Fibroblast of the conjunctiva (primary cell): Measurements from ENCODE around the gene GRSF1.
"Not testable (repeated sequence)": the region's sequence is repeated elsewhere in the genome, so short reads cannot be mapped to it uniquely, and the experiment has no call there.

Source experiments
- DNase-seq: peaks from one replicate; pipeline ENCODE4 v3.0.0-alpha.2; 2010; ENCODE audit warnings: low read depth

Gene GRSF1

DNA sequence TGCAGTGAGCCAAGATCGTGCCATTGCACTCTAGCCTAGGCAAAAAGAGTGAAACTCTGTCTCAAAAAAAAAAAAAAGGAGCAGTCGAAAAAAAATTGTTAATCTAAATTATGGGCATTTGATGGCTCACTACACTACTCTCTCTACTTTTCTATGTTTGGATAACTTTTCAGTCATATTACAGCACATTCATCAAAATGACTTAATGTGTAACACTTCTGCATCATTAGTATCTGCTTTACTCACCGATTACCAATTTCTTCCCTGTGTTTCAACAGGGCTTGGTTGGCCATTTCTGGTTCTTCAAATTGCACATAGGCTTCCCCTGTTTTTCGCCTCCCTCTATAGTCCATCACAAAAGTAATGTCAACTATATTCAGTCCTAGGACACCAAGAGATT, 8.4 kb downstream of the GRSF1 start:
- no peak for DNase-seq

DNA sequence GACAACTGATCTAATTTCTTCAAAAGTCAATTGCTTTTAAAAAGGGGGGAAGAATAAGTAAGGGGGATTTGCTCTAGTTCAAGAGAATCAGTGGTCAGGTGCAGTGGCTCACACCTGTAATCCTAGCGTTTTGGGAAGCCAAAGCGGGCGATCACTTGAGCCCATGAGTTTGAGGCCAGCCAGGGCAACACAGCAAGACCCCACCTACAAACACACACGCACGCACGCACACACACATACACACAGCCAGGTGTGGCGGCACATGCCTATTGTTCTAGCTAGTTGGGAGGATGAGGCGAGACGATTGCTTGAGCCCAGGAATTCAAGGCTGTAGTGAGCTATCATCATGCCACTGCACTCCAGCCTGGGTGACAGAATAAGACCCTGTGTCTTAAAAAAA, 9.6 kb downstream of the GRSF1 start:
- no peak for DNase-seq

DNA sequence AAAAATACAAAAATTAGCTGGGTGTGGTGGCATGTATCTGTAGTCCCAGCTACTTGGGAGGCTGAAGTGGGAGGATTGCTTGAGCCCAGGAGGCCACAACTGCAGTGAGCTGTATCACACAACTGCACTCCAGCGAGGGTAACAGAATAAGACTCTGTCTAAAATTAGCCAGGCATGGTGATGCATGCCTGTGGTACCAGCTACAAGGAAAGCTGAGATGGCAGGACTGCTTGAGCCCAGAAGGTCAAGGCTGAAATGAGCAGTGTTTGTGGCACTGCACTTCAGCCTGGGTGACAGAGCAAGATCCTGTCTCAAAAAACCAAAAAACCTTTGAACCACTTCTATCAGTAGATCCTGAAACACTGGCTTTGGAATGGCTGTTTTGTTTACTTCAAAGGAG, 10.2 kb downstream of the GRSF1 start:
- no peak for DNase-seq

DNA sequence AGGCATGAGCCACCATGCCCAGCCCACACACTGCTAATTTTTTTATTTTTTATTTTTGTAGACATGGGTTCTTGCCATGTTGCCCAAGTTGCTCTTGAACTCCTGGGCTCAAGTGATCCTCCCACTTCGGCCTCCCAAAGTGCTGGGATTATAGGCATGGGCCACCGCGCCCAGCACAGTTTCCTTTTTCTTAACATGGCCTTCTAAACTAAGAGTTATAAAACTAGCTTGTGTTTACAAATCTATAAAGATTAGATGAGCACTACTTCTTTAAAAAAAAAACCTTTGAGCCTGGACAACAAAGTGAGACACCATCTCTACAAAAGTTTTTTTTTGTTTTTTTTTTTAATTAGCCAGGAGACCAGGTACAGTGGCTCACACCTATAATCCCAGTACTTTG, 10.7 kb downstream of the GRSF1 start:
- no peak for DNase-seq

DNA sequence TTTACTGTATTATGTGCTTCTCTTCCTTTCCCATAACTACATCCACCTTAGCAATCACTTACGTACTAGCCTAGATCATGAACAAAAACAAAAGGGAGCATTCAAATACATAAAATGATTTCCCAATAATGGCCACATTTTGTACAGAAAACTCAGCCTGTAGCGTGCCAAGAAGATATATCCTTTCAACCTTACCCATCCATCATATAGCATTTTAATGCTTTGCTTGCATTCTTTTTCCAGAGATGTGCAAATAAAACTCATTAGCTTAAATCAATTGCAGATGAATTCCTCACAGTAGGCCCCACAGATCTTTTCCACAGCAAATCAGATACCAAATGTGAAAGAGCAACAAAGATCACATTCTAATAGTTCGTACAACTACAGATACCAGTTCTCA, 20.8 kb downstream of the GRSF1 start:
- DNase-seq: no peak

DNA sequence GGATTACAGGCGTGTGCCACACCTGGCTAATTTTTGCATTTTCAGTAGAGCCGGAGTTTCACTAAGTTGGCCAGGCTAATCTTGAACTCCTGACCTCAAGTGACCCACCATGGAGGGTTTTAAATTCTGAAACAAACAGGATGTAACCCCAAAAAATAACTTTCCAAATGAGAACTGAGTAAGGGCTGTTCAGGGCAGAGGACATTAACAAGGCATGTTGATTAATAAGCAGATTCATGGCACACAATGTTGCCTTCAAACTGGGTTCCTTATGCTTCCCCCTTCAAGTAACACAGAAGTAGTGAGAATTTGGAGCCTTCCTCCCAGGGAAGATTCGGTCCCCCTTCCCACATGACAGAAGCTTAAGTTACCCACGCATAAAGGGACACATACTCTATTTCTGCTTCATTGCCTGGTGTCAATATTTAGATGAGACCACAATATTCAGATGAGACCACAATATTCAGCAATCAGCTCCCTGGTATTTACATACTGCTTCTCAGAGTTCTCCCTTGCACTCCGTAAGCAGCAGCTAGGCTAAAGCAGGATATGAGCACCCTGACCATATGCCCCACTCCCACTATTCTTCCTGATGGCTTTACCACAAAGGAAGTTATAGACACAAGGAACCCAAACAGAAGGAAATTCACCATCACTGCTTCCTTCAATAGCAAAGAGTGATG, 21.4 kb downstream of the GRSF1 start:
- DNase-seq: no peak

DNA sequence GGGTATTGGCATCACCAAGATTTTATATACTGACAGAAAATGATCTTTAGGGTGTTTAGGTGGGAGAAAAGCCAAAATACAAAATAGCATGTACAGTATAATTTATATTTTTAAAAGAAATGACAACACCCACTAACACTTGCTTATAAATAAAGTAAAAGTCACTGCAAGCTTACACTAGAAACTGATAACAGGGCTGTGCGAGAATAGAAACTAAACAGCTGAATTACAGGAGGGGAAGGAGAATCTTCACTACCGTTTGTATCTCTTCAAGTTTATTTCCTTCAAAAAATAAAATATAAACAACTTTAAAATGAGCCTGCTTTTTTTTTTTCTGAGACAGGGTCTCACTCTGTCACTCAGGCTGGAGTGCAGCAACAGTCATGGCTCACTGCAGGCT, 22.8 kb downstream of the GRSF1 start:
- DNase-seq: no peak

DNA sequence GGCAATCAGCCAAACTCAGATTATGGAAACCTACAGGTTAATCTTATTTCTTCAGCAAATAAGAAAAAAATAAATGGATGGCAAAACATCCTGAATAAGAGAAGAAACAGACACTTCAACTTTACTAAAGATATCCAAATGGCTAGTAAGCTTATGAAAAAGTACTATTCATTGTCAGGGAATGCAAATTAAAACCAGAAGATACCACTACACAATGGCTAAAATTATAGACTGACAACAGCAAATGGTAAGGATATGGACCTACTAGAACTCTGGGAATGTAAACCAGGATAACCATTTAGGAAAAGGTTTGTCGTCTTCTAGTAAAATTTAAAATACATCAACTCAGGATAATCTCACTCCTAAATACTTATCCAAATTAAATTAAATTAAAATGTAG, 24.3 kb downstream of the GRSF1 start:
- DNase-seq: no peak

DNA sequence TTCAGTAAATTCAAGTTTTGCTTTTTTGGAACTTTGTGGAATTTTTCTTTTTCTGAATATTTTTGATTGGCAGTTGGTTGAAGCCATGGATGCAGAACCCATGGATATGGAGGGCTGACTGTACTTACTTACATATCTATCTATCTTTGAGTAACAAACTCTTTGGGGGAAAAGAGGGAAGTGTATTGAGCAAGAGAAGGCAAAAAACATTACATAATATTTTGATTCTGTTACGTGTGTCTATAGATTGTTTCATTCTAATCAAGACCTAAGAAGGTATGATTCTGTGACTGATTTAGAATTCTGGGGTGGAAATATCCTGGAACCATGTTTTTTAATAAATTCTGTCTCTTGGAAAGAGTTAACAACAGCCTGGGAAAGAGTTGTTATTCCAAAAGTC, 31.5 kb downstream of the GRSF1 start:
- DNase-seq: no peak

DNA sequence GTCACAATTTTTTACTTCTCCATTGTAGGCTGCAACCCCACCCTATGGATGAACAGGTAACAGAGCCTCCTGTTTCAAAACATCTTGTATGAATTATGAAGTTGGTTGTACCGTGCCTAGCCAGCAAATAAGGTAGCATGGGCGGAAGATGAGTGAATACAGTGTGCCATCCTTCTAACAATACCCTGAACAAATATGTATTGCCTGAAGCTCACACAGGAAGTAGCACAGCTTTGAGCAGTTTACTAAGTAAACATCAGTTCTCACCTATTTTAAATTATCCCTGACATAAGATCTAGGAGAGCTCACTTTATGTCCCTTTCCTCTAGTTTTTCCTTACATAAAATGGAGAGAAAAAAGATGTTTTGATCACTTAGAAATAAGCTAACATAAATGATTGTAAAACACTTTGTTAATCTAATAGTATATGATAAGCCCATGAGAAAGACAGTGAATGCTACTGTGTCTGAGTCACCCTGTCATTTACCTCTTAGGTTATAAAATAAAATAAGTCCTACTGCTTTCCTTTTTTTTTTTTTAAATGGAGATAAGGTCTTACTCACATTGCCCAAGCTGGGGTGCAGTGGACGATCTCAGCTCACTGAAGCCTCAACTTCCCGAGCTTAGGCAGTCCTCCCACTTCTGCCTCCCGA, 36.6 kb downstream of the GRSF1 start:
- DNase-seq: no peak

DNA sequence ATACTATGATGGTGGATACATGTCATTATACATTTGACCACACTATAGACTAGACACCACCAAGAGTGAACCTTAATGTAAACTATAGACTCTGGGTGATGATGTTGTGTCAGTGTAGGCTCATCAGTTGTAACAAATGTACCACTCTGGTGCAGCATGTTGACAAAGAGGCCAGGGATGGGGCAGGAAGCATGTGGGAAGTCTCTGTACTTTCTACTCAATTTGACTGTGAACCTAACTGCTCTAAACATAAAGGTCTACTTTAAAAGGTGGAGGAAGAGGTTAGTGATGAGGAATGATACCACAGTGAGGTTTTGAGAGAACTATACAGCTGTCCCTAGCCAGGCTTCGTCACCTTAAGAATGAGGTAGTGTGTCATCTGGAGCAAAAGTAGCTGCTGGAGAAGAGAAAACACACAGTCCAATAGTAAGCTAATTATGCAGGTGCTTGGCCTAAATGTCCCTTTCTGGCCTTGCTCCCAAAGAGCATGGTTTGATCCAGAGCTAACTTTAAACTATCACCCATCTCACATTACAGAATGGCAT, 38.4 kb downstream of the GRSF1 start:
- DNase-seq: no peak

DNA sequence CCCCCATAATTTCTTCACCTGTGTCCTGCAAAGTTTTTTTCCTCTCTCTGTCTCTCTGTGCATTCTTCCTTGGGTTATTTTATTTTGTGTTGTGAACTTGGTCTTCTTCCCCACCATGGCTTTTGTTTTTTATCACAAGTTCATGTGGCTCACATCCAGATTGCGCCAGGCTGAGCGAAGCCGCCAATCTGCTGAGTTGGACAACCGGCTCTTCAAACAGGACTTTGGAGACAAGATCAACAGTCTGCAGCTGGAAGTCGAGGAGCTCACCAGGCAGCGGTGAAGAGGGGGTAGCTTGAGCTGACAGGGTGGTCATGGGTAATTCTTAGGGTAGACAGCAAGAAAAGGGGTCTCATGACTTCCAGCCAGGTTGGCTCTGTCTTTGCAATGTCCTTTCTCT, 46.1 kb downstream of the GRSF1 start:
- DNase-seq: no peak

DNA sequence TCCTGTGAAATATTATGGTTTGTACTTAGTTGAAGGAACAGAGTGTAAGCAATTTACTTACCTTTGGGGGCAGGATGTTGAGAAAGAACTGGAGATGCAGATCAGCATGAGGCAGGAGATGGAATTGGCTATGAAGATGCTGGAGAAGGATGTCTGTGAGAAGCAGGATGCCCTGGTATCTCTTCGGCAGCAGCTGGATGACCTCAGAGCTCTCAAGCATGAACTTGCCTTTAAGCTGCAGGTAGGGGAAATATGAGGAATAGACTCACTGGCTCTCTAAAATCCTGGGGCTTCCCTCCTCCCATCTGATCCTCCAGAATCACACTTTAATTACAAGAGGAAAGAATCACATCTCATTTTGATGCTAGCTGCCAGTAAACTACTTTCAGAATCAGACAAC, 51.0 kb downstream of the GRSF1 start:
- no peak for DNase-seq

DNA sequence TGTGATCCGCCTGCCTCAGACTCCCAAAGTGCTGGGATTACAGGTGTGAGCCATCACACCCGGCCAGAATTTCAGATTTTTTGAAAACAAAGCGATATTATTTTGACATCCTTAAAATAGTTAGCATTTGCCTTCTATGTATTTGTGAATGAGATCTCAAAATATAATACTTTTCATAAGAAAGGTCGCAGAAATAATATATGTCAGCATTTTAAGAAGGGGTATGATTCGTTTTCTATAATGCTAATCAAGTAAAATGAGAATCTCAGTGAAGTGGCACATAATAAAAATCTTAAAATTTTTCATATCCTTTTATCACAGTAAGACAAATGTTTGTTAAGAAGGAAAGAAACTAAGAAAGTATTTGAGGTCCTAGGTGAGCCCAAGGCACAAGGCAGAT, 52.2 kb downstream of the GRSF1 start:
- DNase-seq: no peak

DNA sequence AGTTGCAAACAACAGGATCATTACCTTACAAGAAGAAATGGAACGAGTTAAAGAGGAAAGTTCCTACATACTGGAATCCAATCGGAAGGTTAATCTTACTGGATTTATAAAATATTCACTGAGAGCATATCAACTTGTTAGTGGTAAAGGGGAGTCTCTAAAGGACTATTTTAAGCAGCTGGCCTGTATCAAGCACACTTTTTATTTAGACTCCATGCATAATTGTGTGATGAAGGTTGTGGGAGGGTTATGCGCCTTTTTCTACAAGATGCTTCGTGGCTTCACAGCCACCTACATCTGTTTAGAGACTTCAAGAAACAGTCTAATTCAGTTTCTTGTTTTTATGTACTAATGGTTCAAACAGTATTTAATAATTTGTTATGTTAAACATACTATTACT, 56.6 kb downstream of the GRSF1 start:
- DNase-seq: no peak

DNA sequence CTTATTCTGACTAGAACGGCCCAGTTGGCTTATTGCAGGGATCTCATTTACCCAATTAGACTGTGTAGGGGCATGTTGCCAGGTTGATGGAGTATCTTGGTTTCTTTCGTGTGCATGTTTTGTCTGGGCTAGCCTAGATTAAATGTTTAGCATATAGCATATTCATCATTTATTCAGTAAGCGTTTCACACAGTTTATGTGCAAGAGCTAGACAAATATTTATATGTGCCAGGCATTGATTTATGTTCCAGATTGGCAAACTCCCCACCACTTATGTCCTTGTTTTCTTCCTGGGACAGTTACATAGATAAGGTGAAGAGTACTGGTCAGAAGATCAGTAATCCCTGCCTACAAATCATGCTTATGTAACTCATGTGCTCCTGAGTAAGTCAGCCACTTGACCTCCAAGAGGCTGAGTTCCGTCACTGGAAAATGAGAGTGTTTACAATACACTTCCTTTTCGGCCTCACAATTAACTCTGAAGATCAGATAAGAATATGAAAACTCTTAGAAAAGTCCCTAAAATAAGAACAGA, 60.7 kb downstream of the GRSF1 start:
- DNase-seq: no peak

DNA sequence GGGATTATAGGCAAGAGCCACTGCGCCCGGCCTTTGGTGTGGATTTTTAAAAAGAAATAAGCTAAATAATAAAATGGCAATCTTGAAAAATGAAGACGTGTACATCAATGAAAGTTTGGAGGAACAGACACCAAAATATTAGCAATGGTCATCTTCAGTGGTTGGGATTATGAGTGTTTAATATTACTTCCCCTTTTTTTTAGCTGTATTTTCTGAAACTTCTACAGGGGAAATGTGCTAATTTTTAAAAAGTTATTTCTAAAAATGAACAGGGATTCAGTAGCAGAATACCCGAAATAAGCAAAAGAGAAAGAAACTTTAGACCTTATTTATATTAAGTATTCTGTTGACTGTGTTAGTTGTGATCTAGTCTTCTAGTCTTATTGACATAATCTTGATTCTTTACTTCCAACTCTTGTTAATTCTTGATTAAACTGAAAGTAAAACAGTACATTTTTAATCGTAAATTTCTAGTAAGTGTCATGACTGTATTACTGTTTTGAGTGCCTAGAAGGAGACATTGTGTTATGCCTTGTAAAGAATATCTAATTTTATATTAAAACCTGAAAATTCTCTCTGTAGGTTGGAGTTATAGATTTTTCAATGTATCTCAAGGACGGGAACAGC, 66.6 kb downstream of the GRSF1 start:
- DNase-seq: no peak

DNA sequence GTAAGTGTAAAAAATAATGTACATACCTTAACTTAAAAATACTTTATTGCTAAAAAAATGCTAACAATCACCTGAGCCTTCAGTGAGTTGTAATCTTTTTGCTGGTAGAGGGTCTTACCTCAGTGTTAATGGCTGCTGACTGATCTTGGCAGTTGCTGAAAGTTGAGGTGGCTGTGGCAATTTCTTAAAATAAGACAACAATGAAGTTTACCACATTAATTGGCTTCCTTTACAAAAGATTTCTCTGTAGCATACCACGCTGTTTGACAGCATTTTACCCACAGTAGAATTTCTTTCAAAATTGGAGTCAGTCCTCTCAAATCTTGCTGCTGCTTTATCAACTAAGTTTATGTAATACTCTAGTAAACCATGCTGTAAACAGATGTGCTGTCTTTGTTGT, 70.3 kb downstream of the GRSF1 start:
- DNase-seq: not testable (repeated sequence)

DNA sequence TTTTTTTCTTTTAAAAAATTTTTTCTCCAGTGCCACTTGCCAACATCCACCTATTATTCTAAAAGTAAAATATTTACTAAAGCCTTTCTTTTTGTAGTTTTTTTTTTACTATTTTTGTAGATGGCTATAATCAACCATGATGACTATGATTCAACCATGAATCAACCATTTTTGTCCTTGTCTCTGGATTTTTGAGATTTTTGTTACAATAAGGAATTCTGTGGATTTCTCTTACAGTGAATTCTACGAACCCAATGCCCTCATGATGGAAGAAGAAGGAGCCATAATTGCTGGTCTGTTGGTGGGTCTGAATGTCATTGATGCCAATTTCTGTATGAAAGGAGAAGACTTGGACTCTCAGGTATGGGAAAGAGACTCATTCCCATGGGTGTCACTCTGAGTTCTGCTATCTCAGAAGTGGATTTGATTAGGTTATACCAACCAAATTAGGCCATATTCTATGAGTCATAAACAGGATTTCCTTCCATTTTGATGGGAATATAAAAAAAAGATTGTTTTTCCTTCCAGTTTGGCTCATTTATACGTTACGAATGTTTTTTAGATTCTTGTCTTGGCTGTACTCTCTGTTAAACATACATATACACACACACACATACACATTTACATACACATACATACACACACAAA, 71.3 kb downstream of the GRSF1 start:
- DNase-seq: no peak
